Measurements from ENCODE around the gene POLA1. TPM values are rescaled to one million over a fixed set of nuclear protein-coding genes. Genes with fewer than 3 reads are reported as not detected.
"Not testable (repeated sequence)": the region's sequence is repeated elsewhere in the genome, so short reads cannot be mapped to it uniquely, and the experiment has no call there.

The POLA1 gene
- total RNA-seq, 1 donor from 2014 or later = 80.4 TPM

DNA sequence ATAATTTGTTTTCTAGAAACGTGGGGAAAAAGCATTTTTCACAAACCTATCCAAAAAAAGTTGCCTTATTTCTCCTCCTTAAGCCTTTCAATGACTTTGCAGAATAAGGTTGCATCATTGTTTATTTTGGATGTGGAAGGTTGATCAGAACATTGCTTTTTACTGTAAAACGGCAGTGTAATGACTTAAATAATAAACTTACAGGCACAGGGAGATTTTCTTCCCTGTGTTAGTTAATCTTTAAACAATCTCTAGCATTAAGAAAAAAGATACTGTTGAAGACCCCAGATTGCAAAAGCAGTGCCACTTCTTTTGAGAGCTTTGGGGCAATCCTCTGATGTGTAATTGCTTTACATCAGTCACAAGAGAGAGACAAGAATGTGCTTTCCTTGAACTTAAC lies 168.6 kb downstream of the POLA1 start:
- Mint-ChIP-seq H3K4me3 (no peak overlapping the region), H3K36me3 (peaks cover 16% of the 10 kb centered on the region), H3K27ac (no peak overlapping the region), H3K9me3 (no peaks in the 10 kb centered on the region), H3K4me1 (peaks cover 5% of the 10 kb centered on the region), H3K27me3 (ENCODE audit: insufficient read depth, low read depth) (no peaks in the 10 kb centered on the region)
- H3K4me2 ChIP-seq = no peak overlapping the region
- no peaks in the 10 kb centered on the region for H3K79me2 ChIP-seq (ENCODE audit: low read depth)
- no peak overlapping the region for H3K4me3 ChIP-seq
- DNase-seq (ENCODE audit: low spot score) = no peak
- TF ChIP-seq EZH2 (IDR thresholded peaks at IDR 0.05) (no peak), EZH2phosphoT487 (IDR thresholded peaks at IDR 0.05) (no peak)
- H3K36me3 ChIP-seq = peaks cover 3% of the 10 kb centered on the region
- H3K27ac ChIP-seq = peak overlapping the region; percentile 27
- H3K27me3 ChIP-seq = no peaks in the 10 kb centered on the region
- no peak overlapping the region for H2AFZ ChIP-seq (replicated peaks)
- no peaks in the 10 kb centered on the region for H4K20me1 ChIP-seq (ENCODE audit: low read depth)
- H3F3A ChIP-seq (ENCODE audit: low read depth) = peaks cover 4% of the 10 kb centered on the region
- no peaks in the 10 kb centered on the region for H3K9me3 ChIP-seq (ENCODE audit: low read depth)
- peaks cover 5% of the 10 kb centered on the region for H3K4me1 ChIP-seq
- H3K9ac ChIP-seq = no peak overlapping the region

- not testable (repeated sequence) for H3K27ac Mint-ChIP-seq; H3K27me3 ChIP-seq; H3K4me1 Mint-ChIP-seq; H3K4me1 ChIP-seq; H3K9ac ChIP-seq; H3K4me3 Mint-ChIP-seq; H3K9me3 ChIP-seq (ENCODE audit: low read depth); H3K27me3 Mint-ChIP-seq (ENCODE audit: insufficient read depth, low read depth); DNase-seq (ENCODE audit: low spot score); H3K9me3 Mint-ChIP-seq; H4K20me1 ChIP-seq (ENCODE audit: low read depth); H3F3A ChIP-seq (ENCODE audit: low read depth); H3K79me2 ChIP-seq (ENCODE audit: low read depth); H3K4me3 ChIP-seq; H3K4me2 ChIP-seq; H3K36me3 ChIP-seq; H2AFZ ChIP-seq (replicated peaks); H3K27ac ChIP-seq
- H3K36me3 Mint-ChIP-seq = peaks cover 22% of the 10 kb centered on the region
These were observed 170.1 kb downstream of the POLA1 start for GRCh38 chrX:24863779-24864178.

DNA sequence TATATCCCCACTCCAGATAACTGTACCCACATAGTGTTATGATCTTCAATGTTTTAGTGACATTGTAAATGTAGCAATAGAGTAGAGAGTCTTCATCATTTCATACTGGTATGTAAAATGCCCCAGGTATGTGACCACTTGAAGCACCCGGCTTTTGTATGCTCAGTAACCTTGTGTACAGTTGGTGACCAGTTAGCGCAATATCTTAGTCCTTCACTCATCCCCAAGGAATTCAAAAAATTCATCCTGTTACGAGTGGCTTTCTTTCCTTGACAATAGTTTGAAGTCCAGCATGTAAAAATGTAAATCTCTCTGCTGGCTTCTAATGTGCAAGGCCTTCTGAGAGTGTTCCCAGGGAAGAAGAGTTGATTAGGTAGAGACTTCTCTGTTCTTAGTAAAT lies 176.4 kb downstream of the POLA1 start:
- H3K4me2 ChIP-seq = no peak overlapping the region
- Mint-ChIP-seq H3K9me3 (no peaks in the 10 kb centered on the region), H3K36me3 (peaks cover 12% of the 10 kb centered on the region), H3K4me3 (no peak overlapping the region), H3K27ac (no peak overlapping the region), H3K4me1 (peaks cover 12% of the 10 kb centered on the region), H3K27me3 (ENCODE audit: insufficient read depth, low read depth) (no peaks in the 10 kb centered on the region)
- H4K20me1 ChIP-seq (ENCODE audit: low read depth) = no peaks in the 10 kb centered on the region
- H3K27ac ChIP-seq = no peak overlapping the region
- H3K9me3 ChIP-seq (ENCODE audit: low read depth) = no peaks in the 10 kb centered on the region
- H3K4me1 ChIP-seq = peaks cover 11% of the 10 kb centered on the region
- no peak for TF ChIP-seq EZH2phosphoT487 (IDR thresholded peaks at IDR 0.05)
- H3F3A ChIP-seq (ENCODE audit: low read depth) = peaks cover 13% of the 10 kb centered on the region
- no peaks in the 10 kb centered on the region for H3K27me3 ChIP-seq
- DNase-seq (ENCODE audit: low spot score) = no peak
- H3K36me3 ChIP-seq = peaks cover 4% of the 10 kb centered on the region
- H2AFZ ChIP-seq (replicated peaks) = no peak overlapping the region
- no peak overlapping the region for H3K9ac ChIP-seq
- no peaks in the 10 kb centered on the region for H3K79me2 ChIP-seq (ENCODE audit: low read depth)
- no peak overlapping the region for H3K4me3 ChIP-seq

GRCh38 chrX:24874604-24875247 lies 181.0 kb downstream of the POLA1 start:
- no peaks in the 10 kb centered on the region for H3K9me3 ChIP-seq (ENCODE audit: low read depth)
- no peak overlapping the region for H3K9ac ChIP-seq
- peaks cover 3% of the 10 kb centered on the region for H3K79me2 ChIP-seq (ENCODE audit: low read depth)
- peaks cover 44% of the 10 kb centered on the region for H3K4me1 Mint-ChIP-seq
- H3K4me2 ChIP-seq = peak overlapping the region; percentile 14
- H3F3A ChIP-seq (ENCODE audit: low read depth) = peaks cover 50% of the 10 kb centered on the region
- TF ChIP-seq EZH2 (IDR thresholded peaks at IDR 0.05) (no peak), EZH2phosphoT487 (IDR thresholded peaks at IDR 0.05) (no peak)
- TF ChIP-seq, protein P1, sequence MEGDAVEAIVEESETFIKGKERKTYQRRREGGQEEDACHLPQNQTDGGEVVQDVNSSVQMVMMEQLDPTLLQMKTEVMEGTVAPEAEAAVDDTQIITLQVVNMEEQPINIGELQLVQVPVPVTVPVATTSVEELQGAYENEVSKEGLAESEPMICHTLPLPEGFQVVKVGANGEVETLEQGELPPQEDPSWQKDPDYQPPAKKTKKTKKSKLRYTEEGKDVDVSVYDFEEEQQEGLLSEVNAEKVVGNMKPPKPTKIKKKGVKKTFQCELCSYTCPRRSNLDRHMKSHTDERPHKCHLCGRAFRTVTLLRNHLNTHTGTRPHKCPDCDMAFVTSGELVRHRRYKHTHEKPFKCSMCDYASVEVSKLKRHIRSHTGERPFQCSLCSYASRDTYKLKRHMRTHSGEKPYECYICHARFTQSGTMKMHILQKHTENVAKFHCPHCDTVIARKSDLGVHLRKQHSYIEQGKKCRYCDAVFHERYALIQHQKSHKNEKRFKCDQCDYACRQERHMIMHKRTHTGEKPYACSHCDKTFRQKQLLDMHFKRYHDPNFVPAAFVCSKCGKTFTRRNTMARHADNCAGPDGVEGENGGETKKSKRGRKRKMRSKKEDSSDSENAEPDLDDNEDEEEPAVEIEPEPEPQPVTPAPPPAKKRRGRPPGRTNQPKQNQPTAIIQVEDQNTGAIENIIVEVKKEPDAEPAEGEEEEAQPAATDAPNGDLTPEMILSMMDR (IDR thresholded peaks at IDR 0.05) = peak; percentile 19
- no peaks in the 10 kb centered on the region for H3K27me3 ChIP-seq
- H3K36me3 ChIP-seq = no peaks in the 10 kb centered on the region
- H2AFZ ChIP-seq (replicated peaks) = no peak overlapping the region
- H3K9me3 Mint-ChIP-seq = no peaks in the 10 kb centered on the region
- H3K4me3 ChIP-seq = no peak overlapping the region
- no peaks in the 10 kb centered on the region for H4K20me1 ChIP-seq (ENCODE audit: low read depth)
- peaks cover 56% of the 10 kb centered on the region for H3K4me1 ChIP-seq
- H3K4me3 Mint-ChIP-seq = no peak overlapping the region
- H3K27ac Mint-ChIP-seq = no peak overlapping the region
- H3K27me3 Mint-ChIP-seq (ENCODE audit: insufficient read depth, low read depth) = peaks cover 2% of the 10 kb centered on the region
- peaks cover 2% of the 10 kb centered on the region for H3K36me3 Mint-ChIP-seq
- H3K27ac ChIP-seq = peak overlapping the region; percentile 66
- peak; percentile 18 for DNase-seq (ENCODE audit: low spot score)

Data from neural progenitor cell (in vitro differentiated cells).